GM13977 (cell line): ENCODE results near the gene NR2C2.
A peak's percentile ranks its signal among the peaks of the same experiment; 100 is the strongest.

Source experiments
- DNase-seq: peaks from one replicate; pipeline ENCODE4 v3.0.0; 2012; ENCODE audit warnings: low spot score
- CTCF ChIP-seq: IDR thresholded peaks from 2 replicates; pipeline ENCODE4 v1.5.1; 2012; ENCODE audit warnings: mild to moderate bottlenecking, control low read depth; ENCODE audit not compliant: insufficient read depth; ENCODE audit errors: extremely low read depth, missing control alignments
- in situ Hi-C: fragments of 300-500 bp; cut with MboI; formaldehyde crosslinking; loops from one replicate; pipeline ENCODE4 v1.12.0; 2022; ENCODE audit warnings: low sequenced_read_pairs, low pct_unique_long_range_greater_than_20kb, mixed read lengths, inconsistent platforms; ENCODE audit not compliant: unreplicated experiment

Gene NR2C2

GRCh38 chr3:14913071-14913925 is 34.1 kb upstream of the NR2C2 start:
- in situ Hi-C loops = loop anchor here (25.0 kb wide), 1 partner anchor 251 kb away; the partner anchor contains the start of gene CCDC174
- TF ChIP-seq CTCF = no peak
- DNase-seq = no peak

- in situ Hi-C loops = loop anchor here (25.0 kb wide), 1 partner anchor 252 kb away; the partner anchor contains the start of gene CCDC174
- DNase-seq = no peak
- TF ChIP-seq CTCF = no peak
Measured at GRCh38 chr3:14913926-14914778, 33.2 kb upstream of the NR2C2 start.

- in situ Hi-C loops = loop anchor here (25.0 kb wide), 1 partner anchor 252 kb away; the partner anchor contains the start of gene CCDC174
- TF ChIP-seq CTCF = no peak
- DNase-seq = no peak
Measured at GRCh38 chr3:14914779-14915117, 32.6 kb upstream of the NR2C2 start.

- in situ Hi-C loops = loop anchor here (25.0 kb wide), 1 partner anchor 253 kb away; the partner anchor contains the start of gene CCDC174
- TF ChIP-seq CTCF = peak; percentile 36
- no peak for DNase-seq
Measured at GRCh38 chr3:14915636-14916222, 31.7 kb upstream of the NR2C2 start.

GRCh38 chr3:14918356-14918860 is 29.0 kb upstream of the NR2C2 start:
- DNase-seq = no peak
- in situ Hi-C loops = loop anchor here (25.0 kb wide), 1 partner anchor 256 kb away; the partner anchor contains the start of gene CCDC174
- no peak for TF ChIP-seq CTCF

- in situ Hi-C loops = loop anchor here (10.0 to 25.0 kb wide), 2 partner anchors 126 to 258 kb away; partner anchors contain the start of gene CCDC174
- DNase-seq = peak; percentile 2
- no peak for TF ChIP-seq CTCF
Measured at GRCh38 chr3:14920536-14920935, 26.8 kb upstream of the NR2C2 start.
